K562 (cell line): Measurements from ENCODE around the gene SUPT20HL2. TPM values are rescaled to one million over a fixed set of nuclear protein-coding genes. Genes with fewer than 3 reads are reported as not detected.
"Not testable (repeated sequence)": the region's sequence is repeated elsewhere in the genome, so short reads cannot be mapped to it uniquely, and the experiment has no call there.

Experiments used
- ATAC-seq: fragments of 200-7000 bp; cut with Tn5 transposase; 3 replicates; pipeline ENCODE4 v1.9.1; 2020; ENCODE audit warnings: moderate library complexity
- BruUV-seq: library from RNA; stranded (reverse); fragments of 400-500 nt; replicated peaks from 2 replicates; lab custom pipeline; 2021; lab: Mats Ljungman, UMichigan
- CTCF ChIA-PET: fragments of 300-600 bp; formaldehyde crosslinking; extraction: SDS; loops from one replicate; lab custom pipeline; 2021; ENCODE audit warnings: low intra/inter-chr PET ratio; lab: Yijun Ruan, JAX
- POLR2A ChIA-PET: fragments of 300-600, 350-650 bp; sonication (Branson Sonifier 250); formaldehyde crosslinking; extraction: SDS; loops from one replicate; lab custom pipeline; 2021; ENCODE audit warnings: antibody characterized with exemption, inconsistent platforms; lab: Yijun Ruan, JAX
- DNase-seq, 4 experiments: peaks; one replicate each; pipeline versions ENCODE4 v3.0.0 to v3.0.0-alpha.2; 2011 to 2018; ENCODE audit warnings: low spot score in 3 of 4, mixed read lengths in 3 of 4; ENCODE audit errors: extremely low read depth in 1 of 4
- FAIRE-seq: peaks from 2 replicates; lab custom pipeline; 2011; peaks lifted over from hg19 to GRCh38; lab: Jason Lieb, UNC
- H2AFZ ChIP-seq: 2 replicates; pipeline ENCODE4 v1.6.0; 2011; ENCODE audit warnings: low read depth, low read length, control low read depth, inconsistent platforms
- H3K27ac ChIP-seq: fragments of 200-600 bp; 3 replicates; pipeline ENCODE4 v1.8.0; 2011; ENCODE audit warnings: low read depth, mild to moderate bottlenecking, control low read depth, inconsistent platforms, low read length, moderate library complexity, mixed read lengths; ENCODE audit errors: extremely low read depth
- H3K27me3 ChIP-seq, 2 experiments: fragments of 300-600 bp in 1 of 2; 2 replicates in 1 of 2; 3 replicates in 1 of 2; pipeline versions ENCODE4 v1.6.0 to v1.8.0; 2011; ENCODE audit warnings: inconsistent platforms in 2 of 2, low read length in 2 of 2, mild to moderate bottlenecking in 1 of 2, mixed read lengths in 1 of 2, moderate library complexity in 1 of 2; ENCODE audit not compliant: control insufficient read depth in 2 of 2, insufficient read depth in 2 of 2
- H3K36me3 ChIP-seq: fragments of 300-600 bp; 3 replicates; pipeline ENCODE4 v1.8.0; 2011; ENCODE audit warnings: mild to moderate bottlenecking, low read length, inconsistent platforms; ENCODE audit not compliant: control insufficient read depth, insufficient read depth
- H3K4me1 ChIP-seq, 2 experiments: fragments of 200-600 bp in 1 of 2; replicated peaks in 1 of 2; 2 replicates in 1 of 2; 3 replicates in 1 of 2; pipeline versions ENCODE4 v1.5.1 to v1.8.0; 2011; ENCODE audit warnings: inconsistent platforms in 2 of 2, low read length in 2 of 2, mild to moderate bottlenecking in 1 of 2, mixed read lengths in 1 of 2, moderate library complexity in 1 of 2; ENCODE audit not compliant: control insufficient read depth in 2 of 2, insufficient read depth in 2 of 2
- H3K4me2 ChIP-seq: 2 replicates; pipeline ENCODE4 v1.6.1; 2011; ENCODE audit warnings: low read length, control low read depth, inconsistent platforms, mixed read lengths; ENCODE audit not compliant: insufficient read depth
- H3K4me3 ChIP-seq: fragments of 200-600 bp; sonication (generic), shearing (Covaris generic); 2 replicates; pipeline ENCODE4 v1.5.1; 2016; ENCODE audit warnings: control low read depth, inconsistent platforms
- H3K79me2 ChIP-seq: fragments of 200-600 bp; 3 replicates; pipeline ENCODE4 v1.8.0; 2011; ENCODE audit warnings: low read length, inconsistent platforms; ENCODE audit not compliant: control insufficient read depth, insufficient read depth
- H3K9ac ChIP-seq, 2 experiments: 2 replicates each; pipeline versions ENCODE4 v1.6.0 to v1.6.1; 2011; ENCODE audit warnings: low read depth in 2 of 2, low read length in 2 of 2, control low read depth in 1 of 2, inconsistent platforms in 1 of 2, mild to moderate bottlenecking in 1 of 2, mixed read lengths in 1 of 2; ENCODE audit not compliant: insufficient read depth in 1 of 2
- H3K9me1 ChIP-seq: one replicate; pipeline ENCODE4 v1.6.0; 2011; ENCODE audit warnings: inconsistent platforms, mild to moderate bottlenecking, low read length, moderate library complexity; ENCODE audit not compliant: control insufficient read depth, insufficient read depth
- H3K9me3 ChIP-seq: replicated peaks from 2 replicates; pipeline ENCODE4 v1.5.1; 2011; ENCODE audit warnings: low read depth, low read length, inconsistent platforms; ENCODE audit not compliant: control insufficient read depth, insufficient read depth
- H4K20me1 ChIP-seq: replicated peaks from 2 replicates; pipeline ENCODE4 v1.6.1; 2011; ENCODE audit warnings: low read length, inconsistent platforms, mixed read lengths; ENCODE audit not compliant: control insufficient read depth, insufficient read depth
- WGBS: fragments of 100-300 bp; shearing (Covaris generic); methylation state at CpG from one replicate; pipeline ENCODE4 v1.1.6; 2016; ENCODE audit warnings: low coverage, mixed read lengths; ENCODE audit not compliant: insufficient coverage; ENCODE audit errors: missing lambda C conversion rate; 5-methylcytosine and 5-hydroxymethylcytosine counted together
- in situ Hi-C: fragments of 300-500 bp; cut with MboI; formaldehyde crosslinking; loops from 4 replicates; pipeline ENCODE4 v1.15.0; 2018; ENCODE audit warnings: inconsistent platforms, mixed read lengths
- intact Hi-C: fragments of 100-400 bp; cut with micrococcal nuclease; formaldehyde crosslinking; loops from 2 replicates; pipeline ENCODE4 v1.14.2; 2022
- polyA plus RNA-seq, 8 experiments: library from polyadenylated mRNA; depleted of rRNA in 4 of 8; stranded (reverse) in 5 of 8; unstranded in 3 of 8; fragments of >200 nt; fragmentation: Nextera tagmentation in 2 of 8; fragmentation: Illumina TruSeq in 1 of 8; extraction: Ambion mirVana in 2 of 8; extraction: Trizol in 1 of 8; gene quantifications; 2 replicates each; pipeline versions ENCODE4 v1.2.1 to v1.2.3, GENCODE V29; 2011 to 2014; ENCODE audit warnings: inconsistent platforms in 1 of 8, missing spikeins in 1 of 8
- total RNA-seq, 7 experiments: library from RNA; depleted of rRNA in 6 of 7; stranded (reverse); fragments of >200 nt in 6 of 7; fragmentation: Illumina TruSeq in 2 of 7; extraction: Trizol in 2 of 7; gene quantifications; 2 replicates each; pipeline versions ENCODE4 v1.2.1 to v1.2.3, GENCODE V29; 2011 to 2021; ENCODE audit warnings: low replicate concordance in 1 of 7

The SUPT20HL2 gene
- total and polyA plus RNA-seq, 9 of the 15 experiments (the other 6 are each of a cell fraction or from before 2014, with no cell fraction given): 0.04 TPM; not detected in 8

GRCh38 chrX:24310916-24311315 is 3.0 kb downstream of the SUPT20HL2 start:
- H3K4me3 ChIP-seq, H2AFZ ChIP-seq, H3K27ac ChIP-seq, H3K9ac ChIP-seq, H3K9me3 ChIP-seq, DNase-seq, H3K4me2 ChIP-seq, FAIRE-seq, ATAC-seq, H4K20me1 ChIP-seq, H3K79me2 ChIP-seq, H3K9me1 ChIP-seq, CTCF ChIA-PET, H3K4me1 ChIP-seq, intact Hi-C loops, in situ Hi-C loops, H3K36me3 ChIP-seq, BruUV-seq: not testable (repeated sequence)
- POLR2A ChIA-PET: interaction anchor here (0.8 kb wide), 1 partner anchor 701 kb away, joined by 3 read pairs; no protein-coding TSS in a partner anchor
- peaks cover 2 to 29% of the 10 kb centered on the region in 2 experiments; a peak in 4 of 5 replicates for H3K27me3 ChIP-seq
- 0% methylated on average over 2 of the region's 3 CpGs for WGBS

DNA sequence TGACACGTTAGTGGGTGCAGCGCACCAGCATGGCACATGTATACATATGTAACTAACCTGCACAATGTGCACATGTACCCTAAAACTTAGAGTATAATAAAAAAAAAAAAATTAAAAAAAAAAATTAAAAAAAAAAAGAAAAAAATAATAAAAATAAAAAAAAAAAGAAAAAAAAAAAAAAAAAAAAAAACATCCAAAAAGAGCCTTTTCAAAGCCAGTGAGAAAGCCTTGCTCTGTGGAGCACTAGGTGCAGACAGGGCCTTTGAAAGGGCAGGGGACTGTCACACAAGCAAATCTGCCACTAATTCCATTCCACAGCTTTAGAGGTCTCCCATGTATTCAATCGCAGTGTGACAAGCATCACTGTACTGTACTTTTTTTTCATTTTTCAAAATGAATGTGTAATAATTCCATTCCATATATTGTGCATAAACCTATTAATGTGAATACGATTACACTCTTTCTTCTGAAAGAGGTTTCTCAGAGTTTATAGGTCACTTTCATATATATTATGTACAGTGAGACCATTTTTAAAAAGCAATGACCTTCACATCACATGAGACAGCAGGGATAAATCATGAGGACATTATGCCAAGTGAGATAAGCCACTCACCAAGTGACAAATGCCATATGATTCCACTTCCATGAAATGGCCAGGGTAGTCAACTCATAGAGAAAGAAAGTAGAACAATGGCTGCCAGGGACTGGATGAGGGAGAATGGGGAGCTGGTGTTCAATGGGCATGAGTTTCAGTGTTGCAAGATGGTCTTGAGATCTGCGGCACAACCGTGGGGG is 4.1 kb downstream of the SUPT20HL2 start:
- H3K9me3 ChIP-seq, POLR2A ChIA-PET, H3K4me3 ChIP-seq, ATAC-seq, H2AFZ ChIP-seq, H3K27ac ChIP-seq, H3K36me3 ChIP-seq, H3K9me1 ChIP-seq, H4K20me1 ChIP-seq, DNase-seq, FAIRE-seq, CTCF ChIA-PET, H3K4me1 ChIP-seq, BruUV-seq, H3K9ac ChIP-seq, H3K4me2 ChIP-seq, intact Hi-C loops, H3K79me2 ChIP-seq, in situ Hi-C loops: not testable (repeated sequence)
- 2% methylated on average over 4 of the region's 6 CpGs for WGBS
- H3K27me3 ChIP-seq: peaks cover 2 to 23% of the 10 kb centered on the region in 2 experiments; a peak in 4 of 5 replicates

DNA sequence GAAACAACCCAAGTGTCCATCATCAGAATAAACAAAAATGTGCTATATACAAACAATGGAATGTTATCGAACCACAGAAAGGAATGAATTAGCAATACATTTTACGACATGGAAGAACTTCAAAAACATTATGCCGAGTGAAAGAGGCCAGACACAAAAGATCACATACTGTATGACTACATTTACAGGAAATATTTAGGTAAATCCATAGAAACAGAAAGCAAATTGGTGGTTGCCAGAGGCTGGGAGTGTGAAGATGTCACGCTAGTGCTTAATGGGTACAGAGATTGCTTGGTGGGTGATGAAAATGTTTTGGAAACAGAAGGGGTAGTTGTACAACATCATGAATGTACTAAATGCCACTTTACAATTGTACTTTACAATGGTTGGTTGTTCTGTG is 5.1 kb downstream of the SUPT20HL2 start:
- H3K9me3 ChIP-seq, ATAC-seq, H3K27ac ChIP-seq, H3K36me3 ChIP-seq, H3K9me1 ChIP-seq, H3K4me3 ChIP-seq, BruUV-seq, POLR2A ChIA-PET, H3K4me1 ChIP-seq, H3K79me2 ChIP-seq, H2AFZ ChIP-seq, intact Hi-C loops, CTCF ChIA-PET, in situ Hi-C loops, H3K9ac ChIP-seq, DNase-seq, H4K20me1 ChIP-seq, H3K4me2 ChIP-seq: not testable (repeated sequence)
- peak; percentile 54 for FAIRE-seq
- WGBS: 0% methylated on average over 3 of the region's 4 CpGs
- peaks cover 0 to 15% of the 10 kb centered on the region in 2 experiments; a peak in 2 of 5 replicates for H3K27me3 ChIP-seq
